Activated CD4-positive, CD25-positive, alpha-beta regulatory T cell treated with anti-CD3 and anti-CD28 coated beads, Interleukin-2, amount 50 U/mL, for 72 hours (primary cell): ENCODE data around the gene KCNA10.

Source experiments
- DNase-seq: peaks from one replicate; pipeline ENCODE4 v3.0.0; 2021

KCNA10 gene

DNA sequence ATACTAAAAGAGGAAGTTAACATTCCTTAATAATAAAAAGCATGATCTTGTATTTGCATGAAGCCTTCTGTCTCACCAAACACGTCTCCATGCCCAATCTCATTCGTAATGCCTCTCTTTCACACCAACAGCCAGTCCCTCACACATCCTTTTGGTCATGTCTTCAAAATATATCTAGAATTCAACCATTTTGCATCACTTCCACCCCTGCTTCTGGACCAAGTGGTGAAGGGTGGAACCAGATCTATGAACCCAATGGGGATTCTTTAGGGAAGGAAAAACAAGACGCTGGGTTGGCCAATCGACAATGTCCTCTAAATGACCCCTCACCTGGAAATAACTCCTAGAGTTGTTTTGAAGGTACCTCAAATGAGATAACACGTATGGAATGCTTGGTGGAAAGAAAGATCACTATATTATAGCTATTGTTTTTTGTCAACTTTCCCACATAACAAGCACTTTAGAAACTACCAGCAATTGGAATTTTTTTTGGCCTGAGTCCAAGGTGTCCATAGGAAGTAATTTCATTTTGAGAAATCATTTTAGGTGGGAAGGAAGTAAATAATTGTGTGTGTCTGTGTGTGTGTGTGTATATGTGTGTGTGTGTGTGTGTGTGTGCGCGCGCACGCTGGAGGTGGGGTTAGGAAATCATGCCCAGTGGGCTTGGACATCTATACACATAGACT is at the start of gene KCNA10:
KCNA10 (minus strand) TSS at position 51 of the 686 bp plus-strand sequence. CDS start 388 bp downstream, outside the sequence.
- DNase-seq = no peak

GRCh38 chr1:110566836-110567235 is 47.9 kb upstream of the KCNA10 start:
- no peak for DNase-seq

DNA sequence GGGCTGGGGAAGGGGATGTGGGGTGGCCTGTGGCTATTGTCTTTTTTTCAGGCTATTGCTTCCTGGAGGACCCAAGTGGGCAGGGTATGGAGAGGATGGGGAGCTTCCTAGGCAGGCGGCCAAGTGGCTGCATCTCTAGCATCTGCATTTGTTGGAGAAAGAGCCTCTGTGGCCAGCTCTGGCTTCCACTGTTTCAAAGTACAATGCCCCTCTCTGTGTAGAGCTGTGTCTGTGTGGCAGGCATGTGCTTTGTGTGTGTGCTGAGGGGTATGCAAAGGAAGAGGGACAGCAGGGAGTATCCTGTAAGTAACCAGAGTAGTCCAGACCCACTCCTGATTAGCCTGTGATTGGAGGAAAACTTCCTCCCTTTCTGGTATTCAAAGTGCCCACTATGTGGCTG is 46.6 kb upstream of the KCNA10 start:
- DNase-seq = no peak

DNA sequence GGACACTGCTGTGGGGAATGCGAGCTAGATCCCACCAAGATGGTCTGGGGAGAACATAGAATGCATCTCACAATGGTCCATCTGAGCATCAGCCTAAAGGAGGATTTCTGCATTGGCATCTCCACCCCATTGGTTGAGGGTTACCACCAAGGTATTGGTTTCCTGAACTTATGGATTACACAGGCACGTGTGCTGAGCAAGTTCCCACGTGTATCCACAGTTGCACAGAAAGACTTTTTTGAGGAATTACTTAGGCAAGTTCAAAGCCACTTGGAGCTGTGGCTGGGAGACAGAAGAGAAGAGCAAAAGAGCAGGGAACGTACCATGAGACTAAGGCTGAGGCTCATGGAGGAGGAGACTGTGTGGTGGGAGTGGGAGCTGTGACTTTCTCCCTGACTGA is 44.1 kb upstream of the KCNA10 start:
- no peak for DNase-seq

DNA sequence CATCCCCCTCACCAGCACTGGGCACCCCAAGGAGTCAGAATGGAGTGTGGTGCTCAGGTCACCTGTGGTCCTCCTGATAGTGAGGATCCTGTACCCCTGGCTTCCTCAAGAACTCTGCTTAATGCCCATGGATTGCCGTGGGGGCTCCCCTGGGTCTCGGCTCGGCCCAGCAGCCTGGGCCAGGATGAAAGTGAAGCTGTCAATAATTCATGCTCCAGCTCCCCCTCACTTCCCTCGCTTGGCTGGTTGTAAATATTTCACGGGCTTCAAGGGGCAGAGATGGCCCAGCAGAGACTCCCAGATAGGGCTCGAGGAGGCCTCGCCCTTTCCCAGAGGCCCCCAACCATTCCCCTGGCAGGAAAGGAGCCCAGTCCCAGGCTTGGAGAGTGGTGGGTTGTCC is 42.6 kb upstream of the KCNA10 start:
- no peak for DNase-seq

GRCh38 chr1:110559157-110559556 is 40.2 kb upstream of the KCNA10 start:
- DNase-seq = no peak

- DNase-seq = no peak
Observed at GRCh38 chr1:110557481-110557880, 38.5 kb upstream of the KCNA10 start.

DNA sequence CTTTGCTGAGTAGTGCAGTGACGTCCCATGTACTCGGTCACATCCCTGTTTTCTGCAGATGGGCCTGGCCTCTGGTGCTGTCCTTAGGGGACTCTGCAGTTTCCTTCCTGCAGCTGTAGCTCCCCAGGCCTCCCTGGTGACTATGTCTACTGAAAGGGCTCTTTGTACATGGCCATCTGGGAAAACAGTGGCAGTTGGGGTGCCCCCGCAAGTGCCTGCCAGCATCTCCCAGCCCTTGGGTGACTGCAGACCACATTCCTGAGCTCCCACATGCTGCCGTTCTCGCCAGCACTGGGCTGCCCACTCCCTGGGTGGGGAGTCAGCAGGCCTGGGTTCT is 37.5 kb upstream of the KCNA10 start:
- DNase-seq = no peak

DNA sequence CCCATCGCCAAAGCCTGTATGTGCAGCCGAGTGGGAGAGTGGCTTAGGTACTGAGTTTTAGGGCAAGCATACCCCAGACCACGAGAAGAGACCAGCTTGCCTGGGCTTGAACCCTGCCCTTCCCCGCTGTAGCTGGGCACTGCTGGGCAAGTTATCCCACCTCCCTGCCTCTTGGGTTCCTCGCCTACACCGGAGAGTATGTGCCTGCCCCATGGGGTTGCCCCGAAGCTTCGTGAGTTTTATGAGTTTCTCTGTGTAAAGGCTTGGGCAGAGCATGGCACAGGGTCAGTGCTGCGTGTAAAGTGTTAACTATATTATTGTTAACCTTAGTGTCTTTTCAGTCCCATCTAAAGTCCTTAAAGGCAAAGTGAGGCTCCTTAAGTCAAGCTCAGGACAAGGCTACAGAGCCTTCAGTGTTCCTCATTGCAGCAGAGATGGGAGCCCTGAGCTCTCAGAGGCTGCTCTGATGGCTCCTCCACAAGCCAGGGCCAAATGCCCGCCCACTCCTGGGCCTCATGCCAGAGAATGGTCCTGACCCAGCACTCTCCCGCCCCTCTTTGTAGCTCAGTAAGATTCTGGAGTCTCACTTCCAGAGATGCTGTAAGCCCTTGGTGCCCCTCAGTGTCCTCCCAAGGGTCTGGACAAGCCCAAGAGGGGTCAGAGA is 37.0 kb upstream of the KCNA10 start:
- DNase-seq = no peak

DNA sequence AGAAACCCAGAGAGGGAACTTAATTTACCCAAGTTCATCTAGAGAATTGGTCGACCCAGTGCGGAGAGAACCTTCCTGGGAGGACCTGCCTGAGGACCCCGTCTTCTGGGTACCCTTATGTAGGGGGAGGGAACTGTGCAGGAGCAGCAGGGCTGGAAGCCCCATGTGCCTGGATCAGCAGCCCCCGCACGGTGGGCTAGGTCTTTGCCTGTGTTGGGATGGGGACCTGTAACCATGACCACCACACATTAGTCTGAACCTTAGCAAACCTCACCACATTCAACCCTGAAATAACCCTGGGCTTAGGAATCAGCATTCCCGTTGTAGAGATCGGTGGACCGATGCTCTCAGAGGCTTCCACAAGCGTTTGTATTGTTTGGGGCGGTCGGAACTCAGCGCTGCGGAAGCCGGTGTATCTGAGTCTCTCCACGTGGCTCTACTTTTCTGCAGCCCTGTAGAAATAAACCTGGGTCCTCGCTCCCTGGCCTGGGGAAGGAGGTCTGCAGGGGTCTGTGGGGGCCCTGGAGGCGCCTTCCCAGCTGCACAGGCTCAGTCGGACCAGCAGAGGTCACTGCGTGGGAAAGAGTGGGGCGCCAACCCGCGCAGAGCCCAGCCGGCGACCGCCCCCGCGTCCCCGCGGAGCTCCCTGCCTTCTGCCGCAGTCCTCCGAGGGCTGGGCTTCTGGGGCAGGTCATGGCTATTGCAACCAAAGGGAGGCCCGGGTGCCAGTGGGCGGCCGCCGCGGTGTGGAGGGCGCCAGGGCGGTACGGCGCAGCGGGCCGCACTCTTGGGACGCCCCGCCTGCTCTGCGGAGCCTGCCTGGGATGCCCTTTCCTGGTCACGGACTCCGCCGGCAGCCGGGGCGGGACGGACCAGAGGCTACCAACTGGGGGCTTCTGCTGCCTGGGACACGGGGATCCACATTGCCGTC is 36.2 kb upstream of the KCNA10 start:
- peak; percentile 53 for DNase-seq

DNA sequence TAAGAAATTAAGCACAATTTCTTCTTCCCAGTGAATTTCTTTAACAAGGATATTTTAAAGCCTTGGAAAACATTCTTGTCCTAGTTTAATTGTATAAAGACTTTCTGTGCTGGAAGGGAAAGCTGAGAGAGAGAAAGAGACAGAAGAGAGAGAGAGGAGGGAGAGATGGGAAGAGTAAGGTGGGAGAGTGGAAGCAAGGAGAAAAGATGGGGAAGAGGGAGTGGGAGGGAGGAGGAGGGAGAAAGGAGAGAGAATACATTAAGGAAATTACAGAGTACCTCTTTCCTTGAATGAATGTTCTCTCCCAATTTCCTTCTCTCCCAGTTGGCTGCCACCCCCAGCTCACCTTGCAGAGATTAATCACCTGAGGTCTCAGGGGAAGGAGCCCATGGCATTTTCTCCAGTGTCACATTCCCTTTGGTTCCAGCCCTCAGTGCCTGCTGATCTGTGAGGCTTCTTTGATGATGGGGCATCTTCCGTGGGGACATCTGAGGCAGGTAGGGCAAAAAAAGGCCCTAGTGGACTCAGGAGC is 32.4 kb upstream of the KCNA10 start:
- DNase-seq = no peak

- no peak for DNase-seq
Observed at GRCh38 chr1:110549831-110550230, 30.9 kb upstream of the KCNA10 start.

DNA sequence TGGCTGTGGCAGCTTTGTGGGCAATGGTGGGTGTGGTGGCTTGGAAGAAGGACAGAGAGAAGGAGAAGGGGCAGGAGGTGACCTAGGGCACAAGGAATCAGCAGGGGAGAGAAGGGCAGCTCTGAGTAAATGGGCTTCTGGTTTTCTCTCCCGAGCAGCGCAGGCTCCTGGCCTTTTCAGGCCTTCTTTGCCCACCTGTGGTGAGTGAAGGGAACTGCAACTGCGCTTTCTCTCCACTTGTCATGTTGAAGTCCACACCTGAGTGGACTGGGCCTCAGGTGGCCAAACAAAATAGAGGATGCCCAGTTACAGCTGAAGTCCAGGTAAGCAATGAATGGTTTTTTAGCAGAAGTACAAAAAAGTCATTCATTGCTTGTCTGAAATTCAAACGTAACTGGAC is 29.4 kb upstream of the KCNA10 start:
- no peak for DNase-seq

DNA sequence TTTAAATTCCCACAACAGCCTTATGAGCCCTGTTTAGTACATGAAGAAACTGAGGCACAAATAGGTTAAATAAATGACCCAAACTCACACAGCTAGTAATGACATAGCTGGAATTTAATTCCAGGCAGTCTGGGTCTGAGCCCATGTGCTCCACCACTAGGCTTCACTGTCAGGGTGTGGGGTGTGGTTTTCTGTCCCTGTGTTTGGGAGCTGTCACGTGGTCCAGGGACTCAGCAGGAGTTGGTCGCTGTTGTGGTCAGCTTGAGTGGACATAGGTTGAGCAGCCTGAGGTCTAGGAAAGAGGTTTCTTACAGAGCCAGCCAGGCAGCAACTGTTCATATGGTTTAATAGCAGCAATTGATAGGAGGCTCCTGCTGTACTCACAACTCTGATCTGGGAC is 28.0 kb upstream of the KCNA10 start:
- no peak for DNase-seq

DNA sequence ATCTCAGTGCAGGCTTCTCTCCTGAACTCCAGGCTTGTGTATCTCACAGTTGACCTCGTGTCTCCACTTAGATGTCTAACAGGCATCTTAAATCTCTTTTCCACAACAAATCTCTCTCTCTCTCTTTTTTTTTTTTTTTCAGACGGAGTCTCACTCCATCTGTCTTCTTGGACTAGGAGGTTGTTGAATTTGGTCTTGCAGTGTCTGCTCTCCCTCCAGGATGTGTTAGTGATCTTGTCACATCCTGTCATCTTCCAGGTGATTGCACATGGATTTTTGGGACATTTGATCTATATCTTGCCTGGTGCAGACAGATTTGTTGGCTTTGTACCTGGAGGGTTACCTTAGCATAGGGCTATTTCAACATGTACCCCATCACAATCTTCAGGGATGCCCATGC is 26.5 kb upstream of the KCNA10 start:
- no peak for DNase-seq

GRCh38 chr1:110544753-110545152 is 25.8 kb upstream of the KCNA10 start:
- DNase-seq = no peak

DNA sequence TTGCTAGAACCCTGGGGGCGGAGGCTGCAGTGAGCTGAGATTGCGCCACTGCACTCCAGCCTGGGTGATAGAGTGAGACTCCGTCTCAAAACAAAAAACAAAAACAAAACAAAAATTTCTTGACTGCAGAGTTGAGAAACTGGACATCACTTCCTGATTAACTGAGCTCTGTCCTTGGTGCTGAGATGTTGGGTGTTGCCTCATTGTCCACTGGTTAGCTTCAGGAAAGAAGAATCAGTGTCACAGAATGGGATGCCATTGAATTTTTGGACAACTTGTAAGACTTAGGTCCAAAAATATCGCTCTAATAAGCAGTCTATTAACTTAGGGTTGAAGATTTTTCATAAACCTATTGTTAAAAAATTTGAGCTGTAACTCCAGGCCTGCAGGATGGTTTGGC is 23.8 kb upstream of the KCNA10 start:
- DNase-seq = no peak

DNA sequence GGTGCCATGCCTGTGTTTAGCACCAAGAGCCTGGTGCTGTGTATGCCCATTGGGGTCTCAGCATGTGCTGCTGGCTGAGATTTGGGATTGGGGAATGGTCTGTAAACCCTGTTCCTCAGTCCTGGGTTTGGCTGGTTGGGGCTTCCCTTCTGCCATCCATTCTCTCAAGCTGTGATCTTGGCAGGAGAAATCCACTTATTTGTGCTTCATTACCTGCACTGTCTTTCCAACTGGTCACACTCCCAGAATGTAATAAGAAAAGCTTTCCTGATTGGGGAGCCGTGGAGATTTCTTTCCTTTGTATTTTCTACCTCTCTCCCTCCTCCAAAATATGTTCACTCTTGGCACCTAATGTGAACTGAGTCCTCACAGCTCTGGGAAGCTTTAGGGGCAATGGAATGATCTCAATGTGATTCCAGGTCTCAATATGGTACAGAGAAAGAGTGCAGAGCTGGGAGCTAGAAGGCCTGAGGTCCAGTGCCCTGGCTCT is 23.0 kb upstream of the KCNA10 start:
- no peak for DNase-seq

DNA sequence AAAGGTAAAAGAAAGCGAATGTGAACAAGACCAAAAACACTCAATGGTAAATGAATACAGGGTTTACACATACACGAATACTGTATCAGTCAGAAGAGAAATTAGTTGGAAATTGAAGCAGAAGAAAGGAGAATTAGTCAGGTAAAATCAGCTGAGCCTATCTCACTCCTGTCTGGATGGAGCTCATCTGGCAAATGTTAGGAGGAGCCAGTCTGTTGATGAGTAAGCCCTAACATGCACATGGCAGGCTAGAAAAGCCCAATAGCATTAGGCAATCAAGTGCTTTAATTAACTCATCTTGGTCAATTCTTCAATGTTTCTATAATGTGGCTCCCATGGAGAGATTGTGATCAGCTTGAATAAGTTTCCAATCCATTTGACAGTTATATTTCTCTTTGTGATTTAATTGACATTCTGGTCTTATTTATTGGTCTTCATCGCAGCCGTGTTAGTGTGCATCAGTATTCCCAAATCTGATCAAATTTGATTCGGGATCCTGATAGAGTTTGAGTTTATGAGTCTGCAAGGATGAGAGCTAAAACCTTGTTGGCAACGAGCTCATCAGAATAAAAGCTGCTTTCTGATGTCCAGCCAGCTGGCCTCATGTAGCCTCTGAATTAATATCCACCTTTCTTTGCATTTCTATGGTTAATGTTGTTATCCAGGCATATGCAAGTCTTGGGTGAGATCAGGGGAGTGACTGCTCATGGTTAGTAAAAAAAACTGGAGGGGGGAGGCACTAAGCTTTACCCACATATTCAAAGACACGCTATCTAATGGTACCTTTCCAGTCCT is 22.1 kb upstream of the KCNA10 start:
- no peak for DNase-seq

GRCh38 chr1:110538921-110539320 is 19.9 kb upstream of the KCNA10 start:
- no peak for DNase-seq

DNA sequence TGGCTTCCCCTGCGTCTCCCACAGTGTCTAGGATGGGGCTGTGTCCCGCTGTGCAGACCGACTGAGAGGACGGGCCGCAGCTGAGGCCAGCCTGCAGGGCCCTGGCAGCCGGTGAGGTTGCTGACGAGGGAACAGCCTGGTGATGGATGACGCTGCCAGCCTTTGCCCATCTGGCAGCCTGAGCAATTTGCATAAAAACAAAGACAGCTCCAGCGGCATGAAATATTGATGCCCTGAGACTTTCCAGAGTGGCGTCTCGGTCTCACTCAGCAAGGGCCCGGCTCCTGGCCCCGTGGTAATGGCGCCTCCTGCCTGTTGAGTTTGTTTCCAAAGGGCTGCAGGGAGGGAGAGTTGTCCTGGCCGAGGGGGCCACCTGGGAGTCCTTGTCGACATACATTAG is 19.1 kb upstream of the KCNA10 start:
- DNase-seq = no peak

DNA sequence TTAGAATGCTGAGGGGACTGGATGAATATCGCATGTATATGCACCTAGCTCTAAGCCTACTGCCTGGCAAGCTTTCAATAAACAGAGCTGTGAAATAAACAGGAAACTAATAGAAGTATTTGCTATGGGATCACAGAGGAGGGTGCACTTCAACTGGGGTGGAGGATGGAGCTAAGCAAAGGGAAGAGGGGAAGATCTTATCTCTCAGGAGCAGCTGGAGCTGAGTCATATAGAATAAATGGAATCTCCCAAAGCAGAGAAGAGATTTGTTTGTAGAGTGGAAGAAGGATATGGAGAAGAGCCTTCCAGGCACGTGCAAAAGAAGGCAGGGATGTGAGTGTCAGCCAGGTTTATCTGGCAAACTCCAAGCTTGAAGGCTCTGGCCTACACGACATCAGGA is 17.0 kb upstream of the KCNA10 start:
- DNase-seq = no peak

GRCh38 chr1:110533230-110533629 is 14.3 kb upstream of the KCNA10 start:
- no peak for DNase-seq
